Measurements from ENCODE around the gene UST.

UST gene

GRCh38 chr6:149046822-149047246 lies 300.0 kb downstream of the UST start:
- no peak for DNase-seq

GRCh38 chr6:149049230-149049629 lies 302.4 kb downstream of the UST start:
- no peak for DNase-seq

GRCh38 chr6:149050160-149050559 lies 303.3 kb downstream of the UST start:
- no peak for DNase-seq

- peak; percentile 19 for DNase-seq
These were observed 305.7 kb downstream of the UST start for GRCh38 chr6:149052350-149053106.

GRCh38 chr6:149053848-149054558 lies 307.2 kb downstream of the UST start:
- DNase-seq = no peak

GRCh38 chr6:149054559-149055194 lies 307.8 kb downstream of the UST start:
- no peak for DNase-seq

GRCh38 chr6:149055195-149055899 lies 308.5 kb downstream of the UST start:
- peak; percentile 90 for DNase-seq

GRCh38 chr6:149056777-149057463 lies 310.1 kb downstream of the UST start:
- peak; percentile 30 for DNase-seq

- no peak for DNase-seq
These were observed 310.6 kb downstream of the UST start for GRCh38 chr6:149057464-149057840.

- no peak for DNase-seq
These were observed 312.7 kb downstream of the UST start for GRCh38 chr6:149059557-149059956.

GRCh38 chr6:149060300-149060984 lies 313.6 kb downstream of the UST start:
- no peak for DNase-seq

- DNase-seq = no peak
These were observed 314.3 kb downstream of the UST start for GRCh38 chr6:149060985-149061760.

- peak; percentile 30 for DNase-seq
These were observed 315.1 kb downstream of the UST start for GRCh38 chr6:149061930-149062329.

- no peak for DNase-seq
These were observed 316.0 kb downstream of the UST start for GRCh38 chr6:149062653-149063348.

GRCh38 chr6:149063468-149063867 lies 316.6 kb downstream of the UST start:
- DNase-seq = no peak

GRCh38 chr6:149064001-149064659 lies 317.3 kb downstream of the UST start:
- DNase-seq = no peak

GRCh38 chr6:149064660-149065015 lies 317.8 kb downstream of the UST start:
- DNase-seq = no peak

GRCh38 chr6:149065121-149065520 lies 318.3 kb downstream of the UST start:
- DNase-seq = no peak

GRCh38 chr6:149065658-149066556 lies 319.1 kb downstream of the UST start:
- peak; percentile 58 for DNase-seq
